NCI-H2196 treated with DMSO at 0.1 percent for 48 hours (cell line): ENCODE results near the gene RHOA.
"Not testable (repeated sequence)": the region's sequence is repeated elsewhere in the genome, so short reads cannot be mapped to it uniquely, and the experiment has no call there.

Source experiments
- DNase-seq: peaks from one replicate; lab custom pipeline; 2025; ENCODE audit not compliant: unreplicated experiment; lab: John Stamatoyannopoulos, UW

The RHOA gene

DNA sequence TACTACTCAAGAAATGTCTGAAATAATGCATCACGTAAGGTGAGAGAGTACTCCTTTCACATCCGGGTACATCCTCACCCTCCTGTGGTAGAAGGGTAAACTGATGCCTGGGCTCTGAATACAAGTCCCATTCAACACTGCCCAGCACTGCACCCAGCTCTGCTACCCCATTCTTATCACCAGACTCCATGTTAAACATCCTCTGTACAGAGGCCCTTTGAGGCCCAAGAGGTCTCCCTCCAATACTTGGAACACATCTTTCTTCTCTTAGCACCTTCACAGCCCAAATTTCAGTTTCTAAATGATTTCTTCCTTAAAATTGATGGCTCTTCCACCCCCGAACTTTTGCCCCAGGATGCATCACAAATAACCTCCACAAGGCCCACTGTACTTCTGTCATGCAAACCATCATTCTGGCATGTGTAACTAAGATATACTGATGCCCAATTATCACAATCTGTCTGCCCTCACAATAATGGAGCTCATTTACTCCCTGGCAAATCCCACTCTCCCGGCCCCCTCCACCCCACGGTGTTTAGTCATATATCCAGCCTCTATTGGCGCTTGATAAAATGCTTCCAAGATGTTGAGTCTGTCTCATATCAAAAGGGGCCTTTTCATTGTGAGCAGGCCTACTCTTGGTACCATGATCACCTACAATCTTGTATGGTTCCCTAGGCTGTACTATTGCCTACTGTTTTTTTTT is 41.0 kb downstream of the RHOA start:
- DNase-seq, result no peak

DNA sequence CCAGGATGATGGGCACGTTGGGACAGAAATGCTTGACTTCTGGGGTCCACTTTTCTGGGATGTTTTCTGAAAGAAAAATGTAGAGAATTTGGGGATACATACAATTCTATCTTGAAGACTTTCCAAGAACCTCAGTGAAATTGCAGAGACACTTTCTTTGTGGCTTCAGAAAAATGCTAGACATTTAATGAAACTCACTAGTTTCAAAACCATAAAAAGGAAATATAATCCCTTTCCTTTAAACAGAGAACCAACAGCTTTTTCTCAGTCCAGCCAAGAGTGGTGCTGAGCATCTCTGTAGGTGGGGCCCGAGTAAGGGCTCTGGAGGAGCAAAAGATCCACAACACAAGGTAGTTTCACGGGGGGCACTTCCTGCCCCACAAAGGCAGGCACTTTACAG is 49.2 kb downstream of the RHOA start:
- no peak for DNase-seq

DNA sequence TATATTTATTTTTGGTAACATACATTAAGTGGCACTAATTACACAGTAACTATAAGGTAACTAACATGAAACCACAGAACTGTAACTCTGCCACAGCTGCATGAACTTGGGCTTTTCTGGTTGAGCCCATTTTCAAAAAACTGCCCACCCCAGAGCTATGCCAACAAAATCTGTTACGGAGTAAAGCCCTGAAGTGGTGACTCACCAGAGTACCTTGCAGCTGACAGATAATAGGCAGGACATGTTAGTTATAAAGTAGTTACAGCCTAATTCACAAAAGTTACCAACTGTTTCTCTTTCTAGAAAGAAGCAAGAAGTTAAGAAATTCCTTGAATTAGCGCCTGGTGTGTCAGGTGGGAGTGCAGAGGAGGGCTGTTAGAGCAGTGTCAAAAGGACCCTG is 52.2 kb downstream of the RHOA start:
- DNase-seq, result no peak

DNA sequence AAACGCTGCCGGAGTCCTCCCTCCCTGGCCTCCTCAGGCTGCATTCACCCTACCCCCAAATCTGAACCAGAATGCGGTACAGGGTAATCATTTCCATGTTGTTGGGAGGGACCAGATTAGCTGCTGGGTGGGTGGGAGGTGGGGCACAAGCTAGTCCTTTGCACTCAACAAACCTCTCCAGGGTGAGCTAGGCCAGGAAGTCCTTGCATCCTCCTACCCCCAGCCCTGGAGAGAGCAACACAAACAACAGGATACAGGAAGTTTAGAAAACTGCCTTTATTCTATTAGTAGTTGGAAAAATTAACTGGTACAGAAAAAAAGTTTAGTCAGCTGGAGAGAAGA is 52.9 kb downstream of the RHOA start:
- no peak for DNase-seq

DNA sequence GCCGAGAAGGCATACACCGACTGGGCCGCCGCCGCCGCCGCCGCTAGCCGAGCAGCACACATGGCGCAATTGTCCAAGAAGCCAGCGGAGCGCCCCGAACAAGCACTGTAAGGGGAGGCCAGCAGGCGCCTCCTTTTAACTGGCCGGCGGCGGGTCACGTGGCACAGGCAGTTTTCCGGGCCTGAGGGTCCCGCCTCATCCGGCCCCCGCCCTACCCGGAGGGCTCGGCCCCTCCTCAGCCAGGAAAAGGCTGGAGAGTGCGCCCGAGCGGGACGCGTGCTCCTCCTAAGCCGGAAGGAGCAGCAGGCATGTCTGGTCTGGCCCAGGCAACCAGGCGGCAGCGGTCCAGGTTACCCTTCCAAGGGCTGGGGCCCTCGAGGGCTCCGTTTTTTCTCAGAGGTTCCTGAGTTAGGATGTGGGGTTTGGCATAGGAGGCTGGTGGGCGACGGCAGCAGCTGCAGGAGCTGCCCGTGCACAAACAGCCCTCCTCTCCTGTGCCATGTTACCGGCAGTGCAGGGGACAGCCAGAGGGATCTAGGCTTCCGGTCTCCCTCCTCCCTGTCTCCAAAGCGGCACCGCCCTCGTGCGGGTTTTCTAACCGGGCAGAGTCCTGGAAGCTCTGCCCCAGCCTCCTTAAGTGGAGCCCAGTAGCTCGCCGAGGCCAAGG is 53.4 kb downstream of the RHOA start, which contains the start of gene GPX1:
Gene GPX1 (minus strand): TSS at position 137 of the 667 bp plus-strand sequence. CDS start 75 bp downstream, at position 62.
- DNase-seq, result peak; percentile 71

DNA sequence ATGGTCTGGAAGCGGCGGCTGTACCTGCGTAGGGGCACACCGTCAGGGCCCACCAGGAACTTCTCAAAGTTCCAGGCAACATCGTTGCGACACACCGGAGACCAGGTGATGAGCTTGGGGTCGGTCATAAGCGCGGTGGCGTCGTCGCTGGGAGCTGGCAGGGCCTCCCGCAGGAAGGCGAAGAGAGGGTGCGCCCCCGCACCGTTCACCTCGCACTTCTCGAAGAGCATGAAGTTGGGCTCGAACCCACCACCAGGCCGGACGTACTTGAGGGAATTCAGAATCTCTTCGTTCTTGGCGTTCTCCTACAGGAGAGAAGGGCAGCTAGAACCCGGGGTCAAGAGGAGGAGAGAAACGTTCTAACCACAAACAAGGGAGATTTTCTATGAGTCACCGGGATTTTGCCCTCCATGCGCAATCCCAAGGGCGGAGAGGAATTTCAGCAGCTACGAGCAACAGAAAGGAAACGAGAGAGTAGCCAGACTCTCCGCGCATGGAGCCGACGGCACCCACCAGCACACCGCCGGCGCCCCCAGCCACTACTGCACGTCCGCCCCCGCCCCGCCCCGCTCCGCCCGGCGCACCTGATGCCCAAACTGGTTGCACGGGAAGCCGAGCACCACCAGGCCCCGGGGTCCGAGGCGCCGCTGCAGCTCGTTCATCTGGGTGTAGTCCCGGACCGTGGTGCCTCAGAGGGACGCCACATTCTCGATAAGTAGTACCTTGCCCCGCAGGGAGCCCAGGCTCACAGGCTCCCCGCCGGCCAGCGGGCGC is 54.1 kb downstream of the RHOA start:
- not testable (repeated sequence) for DNase-seq

DNA sequence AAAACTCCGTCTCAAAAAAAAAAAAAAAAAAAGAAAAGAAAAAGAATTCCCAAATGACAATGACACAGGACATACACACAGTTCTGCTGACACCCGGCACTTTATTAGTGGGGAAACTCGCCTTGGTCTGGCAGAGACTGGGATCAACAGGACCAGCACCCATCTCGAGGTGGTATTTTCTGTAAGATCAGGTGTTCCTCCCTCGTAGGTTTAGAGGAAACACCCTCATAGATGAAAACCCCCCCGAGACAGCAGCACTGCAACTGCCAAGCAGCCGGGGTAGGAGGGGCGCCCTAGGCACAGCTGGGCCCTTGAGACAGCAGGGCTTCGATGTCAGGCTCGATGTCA is 54.7 kb downstream of the RHOA start:
- DNase-seq, result not testable (repeated sequence)

DNA sequence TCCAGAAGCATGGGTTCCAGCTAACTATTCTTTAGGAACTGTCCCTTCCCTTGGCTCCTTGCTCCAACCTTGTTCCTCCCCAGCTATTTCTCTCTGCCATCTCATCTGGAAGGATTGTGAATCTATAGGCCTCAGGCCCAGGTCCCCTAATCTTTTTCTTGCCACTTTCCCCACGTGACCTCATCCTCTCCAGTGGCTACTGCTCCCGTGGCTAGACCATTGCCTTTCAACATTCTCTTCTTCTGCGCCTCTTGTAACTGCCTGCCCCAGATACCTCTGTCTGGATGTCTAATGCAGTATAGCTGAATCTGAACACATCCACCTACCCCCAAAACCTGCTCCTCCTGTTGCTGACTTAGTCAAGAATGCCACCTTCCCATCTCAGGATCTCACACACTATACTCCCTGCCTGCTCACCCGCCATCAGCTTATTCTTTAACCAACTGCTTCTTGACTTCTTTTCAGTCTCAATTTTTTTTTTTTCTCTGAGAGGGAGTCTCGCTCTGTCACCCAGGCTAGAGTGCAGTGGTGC is 58.8 kb downstream of the RHOA start:
- no peak for DNase-seq

DNA sequence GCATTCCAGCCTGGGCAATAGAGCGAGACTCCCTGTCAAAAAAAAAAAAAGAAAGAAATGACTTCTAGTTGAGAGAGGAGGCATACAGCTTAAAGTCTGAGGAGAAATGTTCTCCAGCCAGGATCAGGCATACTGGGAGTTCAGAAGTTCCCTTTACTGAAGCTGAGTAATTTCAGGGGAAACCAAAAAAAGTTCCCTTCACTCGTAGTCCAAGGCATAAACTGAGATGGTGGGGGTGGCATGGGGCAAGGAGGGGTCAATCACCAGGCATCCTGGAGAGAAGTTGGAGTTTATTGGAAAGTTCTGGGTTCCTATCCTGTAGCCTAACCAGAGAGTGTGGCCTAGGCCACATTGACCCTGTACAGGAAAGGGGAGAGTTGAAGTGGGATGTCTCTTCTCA is 59.5 kb downstream of the RHOA start:
- no peak for DNase-seq

DNA sequence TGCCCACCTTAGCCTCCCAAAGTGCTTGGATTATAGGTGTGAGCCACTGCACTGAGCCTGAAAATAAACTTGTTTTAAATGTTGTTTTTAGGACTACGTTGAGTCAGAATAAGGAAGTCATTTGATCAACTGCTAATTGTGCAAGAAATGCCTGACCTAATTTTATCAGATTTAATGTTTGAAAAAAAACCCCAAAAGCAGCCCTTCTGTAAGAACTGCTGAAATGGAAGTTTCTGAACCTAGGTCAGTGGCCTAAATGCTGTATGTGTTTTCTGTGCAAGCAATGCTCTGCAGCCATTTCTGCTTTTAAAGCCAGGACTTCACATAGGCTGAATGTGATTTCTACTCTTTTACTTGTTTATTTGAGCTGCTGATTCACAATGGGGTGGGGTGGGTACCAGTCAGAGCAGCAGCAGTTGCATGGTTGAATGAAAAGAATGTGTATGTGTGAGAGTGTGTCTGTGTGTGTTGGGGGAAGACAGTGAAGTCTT is 60.2 kb downstream of the RHOA start:
- DNase-seq, result no peak

DNA sequence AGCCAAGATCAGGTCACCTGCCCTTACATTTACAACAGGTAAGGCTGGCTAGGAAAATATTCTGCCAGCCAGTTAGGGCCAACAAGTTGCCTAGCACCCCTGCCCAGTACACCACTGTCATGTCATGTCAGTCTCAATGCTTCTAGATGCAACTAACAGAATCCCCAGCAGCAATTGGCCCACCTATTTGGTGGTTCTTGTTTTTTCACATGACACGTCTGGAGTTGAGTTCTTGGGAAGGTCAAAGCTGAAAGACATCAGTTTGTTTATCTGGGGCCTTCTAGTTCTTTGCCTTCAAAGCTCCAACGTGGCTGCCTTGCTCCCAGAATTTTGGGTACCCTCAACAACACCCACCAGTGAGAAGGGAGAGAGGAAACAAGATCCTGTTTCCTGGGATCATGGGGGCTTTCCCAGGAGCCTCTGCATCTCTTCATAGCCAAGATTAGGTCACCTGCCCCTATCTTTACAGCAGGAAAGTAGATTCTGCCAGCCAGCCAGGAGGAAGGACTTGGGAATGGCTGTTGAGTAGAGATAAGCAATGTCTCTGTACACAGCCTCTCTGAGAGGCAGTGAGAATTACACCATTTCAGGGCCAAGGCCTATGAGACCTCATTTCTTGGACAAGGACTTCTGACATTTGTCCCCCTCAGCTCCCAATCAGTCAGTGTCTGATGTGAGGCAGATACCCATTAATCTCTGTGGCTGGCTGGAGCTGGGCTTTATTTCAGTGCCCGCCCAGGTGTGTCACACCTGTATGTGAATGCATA is 62.2 kb downstream of the RHOA start:
- DNase-seq, result no peak

DNA sequence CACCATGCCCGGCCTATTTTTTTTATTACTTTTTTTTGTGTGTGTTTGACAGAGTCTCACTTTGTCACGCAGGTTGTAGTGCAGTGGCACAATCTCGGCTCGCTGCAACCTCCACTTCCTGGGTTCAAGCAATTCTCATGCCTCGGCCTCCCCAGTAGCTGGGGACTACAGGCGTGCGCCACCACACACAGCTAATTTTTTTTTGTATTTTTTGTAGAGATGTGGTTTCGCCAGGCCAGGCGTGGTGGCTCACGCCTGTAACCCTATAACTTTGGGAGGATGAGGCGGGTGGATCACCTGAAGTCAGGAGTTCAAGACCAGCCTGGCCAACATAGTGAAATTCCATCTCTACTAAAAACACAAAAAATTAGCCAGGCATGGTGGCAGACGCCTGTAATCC is 63.4 kb downstream of the RHOA start:
- DNase-seq, result not testable (repeated sequence)

DNA sequence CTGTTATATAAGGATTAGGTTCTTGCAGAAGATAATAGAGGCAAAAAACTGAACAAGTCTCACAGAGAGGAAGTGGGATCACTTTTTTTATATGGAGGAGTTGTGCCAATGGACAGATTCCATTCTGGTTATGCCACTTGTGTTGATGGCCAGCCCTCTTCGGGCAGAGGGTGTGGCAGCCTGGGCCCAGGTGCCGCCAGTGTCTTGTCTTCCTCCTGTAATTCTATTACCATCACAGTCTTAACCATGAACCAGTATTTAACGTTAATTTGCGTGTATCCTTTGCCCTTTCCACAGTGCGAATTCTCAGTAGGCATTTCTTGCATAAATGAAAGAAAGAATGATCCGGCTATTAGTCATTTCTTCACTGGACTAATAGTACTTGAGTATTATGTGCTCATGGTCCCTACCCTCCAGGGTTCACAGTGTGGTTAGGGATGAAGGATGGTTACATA is 65.0 kb downstream of the RHOA start:
- DNase-seq, result no peak

DNA sequence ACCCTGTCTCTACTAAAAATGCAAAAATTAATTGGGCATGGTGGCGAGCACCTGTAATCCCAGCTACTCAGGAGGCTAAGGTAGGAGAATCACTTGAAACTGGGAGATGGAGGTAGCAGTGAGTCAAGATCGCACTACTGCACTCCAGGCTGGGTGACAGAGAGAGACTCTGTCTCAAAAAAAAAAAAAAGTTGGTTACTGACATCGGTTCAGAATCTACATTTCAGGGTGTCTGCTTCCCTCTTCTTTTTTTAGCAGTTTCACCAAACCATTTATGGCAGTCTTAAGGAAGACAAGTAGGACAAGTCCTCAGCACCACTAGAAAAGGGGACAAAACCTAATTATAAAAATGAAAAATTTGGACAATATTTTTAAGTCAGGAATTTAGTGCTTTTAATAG is 68.6 kb downstream of the RHOA start:
- no peak for DNase-seq

DNA sequence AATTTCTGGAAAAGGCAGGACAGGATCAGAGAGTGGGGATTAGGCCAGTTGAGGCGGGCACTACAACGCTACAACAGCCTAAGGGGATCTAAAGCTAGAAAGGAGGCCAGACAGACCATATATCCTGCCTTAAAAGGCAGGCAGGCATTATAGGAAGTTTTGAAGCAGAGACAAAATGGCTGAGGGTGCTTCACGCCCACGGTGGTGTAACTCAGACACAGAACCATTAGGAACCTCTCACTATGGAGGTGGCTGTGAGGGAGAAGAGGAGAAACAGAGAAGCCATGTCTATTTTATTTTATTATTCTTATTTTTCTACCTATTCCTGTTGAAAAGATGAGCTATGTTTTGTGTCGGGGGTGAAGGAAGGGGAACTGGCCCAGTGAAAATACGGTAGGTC is 69.8 kb downstream of the RHOA start:
- DNase-seq, result no peak

DNA sequence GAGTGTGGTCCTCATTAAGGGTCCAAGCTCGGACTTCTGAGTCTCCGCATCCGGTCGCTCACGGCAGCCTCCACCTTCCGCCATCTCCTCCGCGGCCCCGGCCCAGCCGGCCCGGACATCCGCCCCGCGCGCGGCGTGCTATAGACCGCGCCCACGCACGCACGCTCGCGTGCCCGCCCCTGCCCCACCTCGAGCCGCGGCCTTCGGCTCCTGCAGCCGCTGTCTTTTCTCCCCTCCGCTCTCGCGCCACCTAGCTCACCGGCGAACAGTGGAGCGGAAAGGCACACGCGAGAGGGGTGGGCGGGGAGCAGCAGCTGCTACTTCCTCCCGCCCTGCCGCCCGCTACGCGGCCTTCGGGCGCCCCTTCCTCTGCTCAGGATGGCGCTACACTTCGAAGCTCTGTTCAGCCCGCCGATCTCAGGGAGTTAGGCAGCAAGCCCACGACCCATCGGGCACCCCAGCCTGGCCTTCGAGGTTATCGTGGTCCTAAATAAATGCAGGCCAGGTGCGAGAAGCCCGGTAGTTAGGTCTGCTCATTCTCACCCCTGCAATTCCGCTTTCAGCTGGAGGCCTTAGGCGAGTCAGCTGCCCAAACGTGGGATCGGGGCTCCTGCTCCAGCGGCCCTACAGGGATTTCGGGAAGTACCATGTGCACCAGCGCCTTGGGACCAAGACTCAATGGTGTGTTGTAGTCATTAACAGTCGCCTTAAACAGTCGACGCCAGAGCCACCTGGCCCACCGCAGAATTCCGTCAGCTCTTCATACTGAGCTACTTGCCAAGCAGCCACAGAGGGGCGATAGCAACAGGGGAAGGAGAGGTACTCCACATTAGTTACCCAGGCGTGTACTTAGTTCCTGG is 71.6 kb downstream of the RHOA start, which contains the start of gene USP4:
Gene USP4 (minus strand): TSS at position 113 of the 860 bp plus-strand sequence. CDS start 29 bp downstream, at position 84.
- DNase-seq, result peak; percentile 45

DNA sequence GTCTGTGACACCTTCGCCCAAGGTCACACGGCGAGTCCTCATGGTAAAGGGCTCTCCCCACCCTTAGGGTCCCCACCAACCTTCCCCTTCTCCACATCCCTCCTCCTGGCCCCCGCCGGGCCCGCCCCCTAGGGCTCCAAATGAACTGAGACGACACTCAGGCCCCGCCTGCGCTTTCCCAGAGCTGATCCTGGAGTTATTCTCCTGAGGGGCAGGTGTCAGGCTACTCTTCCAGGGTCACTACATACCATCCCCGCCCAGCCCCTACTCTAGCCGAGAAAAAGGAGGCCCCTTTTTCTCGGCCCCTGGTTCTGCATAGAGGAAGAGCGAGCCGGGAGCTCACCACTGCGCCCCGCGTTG is 72.2 kb downstream of the RHOA start:
- DNase-seq, result no peak

DNA sequence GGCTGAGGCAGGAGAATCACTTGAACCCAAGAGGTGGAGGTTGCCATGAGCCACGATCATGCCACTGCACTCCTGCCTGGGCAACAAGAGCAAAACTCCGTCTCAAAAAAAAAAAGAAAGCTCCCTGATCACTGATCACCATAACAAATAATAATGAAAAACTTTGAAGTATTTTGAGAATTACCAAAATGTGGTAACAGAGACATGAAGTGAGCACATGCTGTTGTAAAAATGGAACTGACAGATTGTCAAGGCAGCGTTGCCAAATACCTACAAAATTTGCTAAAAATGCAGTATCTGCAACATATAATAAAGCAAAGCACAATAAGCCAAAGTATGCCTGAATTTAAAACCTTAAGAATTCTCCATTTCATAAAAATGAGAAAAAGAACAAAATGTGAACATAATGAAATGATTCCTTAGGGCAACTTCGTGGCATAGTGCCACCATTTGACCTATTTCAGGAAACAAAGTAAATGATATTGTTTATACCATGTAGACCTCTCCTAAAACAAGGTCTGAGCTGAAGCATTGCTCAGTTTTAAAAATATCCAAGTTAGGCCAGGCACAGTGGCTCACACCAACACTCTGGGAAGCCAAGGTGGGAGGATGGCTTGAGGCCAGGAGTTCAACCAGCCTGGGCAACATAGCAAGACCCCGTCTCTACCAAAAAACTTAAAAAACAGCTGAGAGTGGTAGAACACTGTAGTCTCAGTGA is 77.7 kb downstream of the RHOA start:
- no peak for DNase-seq

DNA sequence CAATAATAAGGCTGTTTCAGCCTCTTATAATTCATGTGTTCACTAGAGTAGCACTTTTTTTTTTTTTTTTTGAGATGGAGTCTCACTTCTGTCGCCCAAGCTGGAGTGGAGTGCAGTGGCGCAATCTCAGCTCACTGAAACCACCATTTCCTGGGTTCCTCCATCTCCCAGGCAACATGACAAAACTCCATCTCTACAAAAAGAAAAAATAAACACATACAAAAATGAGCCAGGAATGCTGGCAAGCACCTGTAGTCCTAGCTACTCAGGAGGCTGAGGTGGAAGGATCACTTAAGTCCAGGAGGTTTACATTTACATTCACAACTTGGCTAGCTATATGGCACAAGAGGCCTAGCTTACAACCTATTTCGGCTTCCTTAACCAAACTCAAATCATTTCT is 78.7 kb downstream of the RHOA start:
- DNase-seq, result no peak
